Natural killer cell (primary cell): Measurements from ENCODE around the gene OS9. TPM values are rescaled to one million over a fixed set of nuclear protein-coding genes. Genes with fewer than 3 reads are reported as not detected.
"Not testable (repeated sequence)": the region's sequence is repeated elsewhere in the genome, so short reads cannot be mapped to it uniquely, and the experiment has no call there.

ENCODE experiments used
- ATAC-seq, 3 donors: fragments of 150-1000 bp in 2 of 3; fragments of 200-7000 bp in 1 of 3; cut with Tn5 transposase; 1 replicate in 1 of 3; 2 replicates in 2 of 3; pipeline ENCODE4 v1.10.0; 2021; ENCODE audit warnings: mild to moderate bottlenecking in 2 of 3, moderate library complexity in 2 of 3
- DNase-seq, 2 donors: peaks; one replicate each; pipeline versions ENCODE4 v3.0.0 to v3.0.0-alpha.2; 2013 to 2021; ENCODE audit warnings: mixed read lengths in 1 of 2
- H3K27ac ChIP-seq: one replicate; pipeline ENCODE4 v1.5.1; 2013; ENCODE audit warnings: mild to moderate bottlenecking, low read length
- H3K27me3 ChIP-seq: one replicate; pipeline ENCODE4 v1.6.1; 2013; ENCODE audit warnings: low read length; ENCODE audit not compliant: control insufficient read depth, insufficient read depth
- H3K36me3 ChIP-seq: one replicate; pipeline ENCODE4 v1.6.1; 2013; ENCODE audit warnings: low read length; ENCODE audit not compliant: control insufficient read depth, insufficient read depth
- H3K4me1 ChIP-seq: one replicate; pipeline ENCODE4 v1.6.1; 2013; ENCODE audit warnings: low read length; ENCODE audit not compliant: control insufficient read depth, insufficient read depth
- H3K4me3 ChIP-seq: one replicate; pipeline ENCODE4 v1.5.1; 2013; ENCODE audit warnings: low read length
- H3K9me3 ChIP-seq: one replicate; pipeline ENCODE4 v1.6.1; 2013; ENCODE audit warnings: low read length; ENCODE audit not compliant: control insufficient read depth, insufficient read depth
- H3K27ac Mint-ChIP-seq, 2 donors: one replicate each; pipeline ENCODE4 v1.8.0; 2022; ENCODE audit warnings: mild to moderate bottlenecking in 2 of 2, mixed read lengths in 2 of 2, moderate library complexity in 1 of 2
- H3K27me3 Mint-ChIP-seq, 2 donors: one replicate each; pipeline ENCODE4 v1.8.0; 2022; ENCODE audit warnings: low read depth in 2 of 2, mixed read lengths in 2 of 2
- H3K36me3 Mint-ChIP-seq: one replicate; pipeline ENCODE4 v1.8.0; 2022; ENCODE audit warnings: mixed read lengths
- H3K4me1 Mint-ChIP-seq, 2 donors: one replicate each; pipeline ENCODE4 v1.8.0; 2022; ENCODE audit warnings: mixed read lengths in 2 of 2
- H3K4me3 Mint-ChIP-seq: one replicate; pipeline ENCODE4 v1.8.0; 2022; ENCODE audit warnings: mild to moderate bottlenecking, moderate library complexity, mixed read lengths
- H3K9me3 Mint-ChIP-seq, 2 donors: one replicate each; pipeline ENCODE4 v1.8.0; 2022; ENCODE audit warnings: mixed read lengths in 2 of 2
- CTCF ChIP-seq: fragments of 200-600 bp; IDR thresholded peaks from one replicate; pipeline ENCODE4 v1.8.0; 2022; ENCODE audit warnings: antibody characterized with exemption
- WGBS: methylation state at CpG from one replicate; pipeline ENCODE4 v1.1.7; 2013; ENCODE audit warnings: missing lambda C conversion rate; ENCODE audit not compliant: insufficient coverage; 5-methylcytosine and 5-hydroxymethylcytosine counted together
- intact Hi-C: fragments of 100-400 bp; cut with micrococcal nuclease; formaldehyde crosslinking; loops from one replicate; pipeline ENCODE4 v1.14.2; 2022
- total RNA-seq, 4 donors: library from RNA; stranded (reverse); fragments of 120-200 nt in 1 of 4; gene quantifications; one replicate each; pipeline versions ENCODE4 v1.2.3 to v1.2.4, GENCODE V29; 2013 to 2022

Gene OS9
- total RNA-seq, 3 donors from 2014 or later (not counting 1 experiment from before 2014, with no cell fraction given), result 185 to 221 (median 198) TPM

GRCh38 chr12:57672801-57673200 lies 21.1 kb upstream of the OS9 start:
- peaks cover 0 to 5% of the 10 kb centered on the region in 2 donors for H3K27me3 Mint-ChIP-seq
- no peaks in the 10 kb centered on the region for H3K4me1 Mint-ChIP-seq
- TF ChIP-seq CTCF, result no peak
- no peak overlapping the region for H3K4me3 Mint-ChIP-seq
- no peak overlapping the region for H3K27ac ChIP-seq
- no peak overlapping the region for H3K4me3 ChIP-seq
- H3K36me3 Mint-ChIP-seq, result no peaks in the 10 kb centered on the region
- no peaks in the 10 kb centered on the region for H3K27me3 ChIP-seq
- H3K36me3 ChIP-seq, result no peaks in the 10 kb centered on the region
- H3K27ac Mint-ChIP-seq, result no peak overlapping the region
- DNase-seq (no peak), ATAC-seq (no peak)
- 75% methylated on average over 5 of the region's 6 CpGs for WGBS
- intact Hi-C loops, result no loop called here
- H3K4me1 ChIP-seq, result no peaks in the 10 kb centered on the region
- no peaks in the 10 kb centered on the region for H3K9me3 ChIP-seq
- no peaks in the 10 kb centered on the region for H3K9me3 Mint-ChIP-seq

GRCh38 chr12:57674691-57675090 lies 19.2 kb upstream of the OS9 start:
- 93% methylated on average over 29 of the region's 29 CpGs for WGBS
- no peaks in the 10 kb centered on the region for H3K9me3 Mint-ChIP-seq
- no peaks in the 10 kb centered on the region for H3K36me3 ChIP-seq
- no peak for TF ChIP-seq CTCF
- DNase-seq (no peak), ATAC-seq (no peak)
- H3K27ac Mint-ChIP-seq, result no peak overlapping the region
- intact Hi-C loops, result no loop called here
- no peaks in the 10 kb centered on the region for H3K9me3 ChIP-seq
- no peak overlapping the region for H3K4me3 ChIP-seq
- no peak overlapping the region for H3K4me3 Mint-ChIP-seq
- H3K27ac ChIP-seq, result no peak overlapping the region
- no peaks in the 10 kb centered on the region for H3K27me3 ChIP-seq
- no peaks in the 10 kb centered on the region for H3K4me1 ChIP-seq
- H3K4me1 Mint-ChIP-seq, result no peaks in the 10 kb centered on the region
- H3K36me3 Mint-ChIP-seq, result no peaks in the 10 kb centered on the region
- peaks cover 0 to 5% of the 10 kb centered on the region in 2 donors for H3K27me3 Mint-ChIP-seq

GRCh38 chr12:57677947-57678346 lies 16.0 kb upstream of the OS9 start:
- H3K9me3 Mint-ChIP-seq, intact Hi-C loops, ATAC-seq: not testable (repeated sequence)

GRCh38 chr12:57679697-57680096 lies 14.2 kb upstream of the OS9 start:
- Mint-ChIP-seq H3K27ac (no peak overlapping the region), H3K9me3 (peaks cover 2 to 3% of the 10 kb centered on the region in 2 donors), H3K4me3 (no peak overlapping the region), H3K27me3 (peaks cover 14 to 18% of the 10 kb centered on the region in 2 donors), H3K4me1 (no peaks in the 10 kb centered on the region), H3K36me3 (no peaks in the 10 kb centered on the region)
- no peaks in the 10 kb centered on the region for H3K36me3 ChIP-seq
- intact Hi-C loops, result no loop called here
- no peaks in the 10 kb centered on the region for H3K4me1 ChIP-seq
- H3K9me3 ChIP-seq, result no peaks in the 10 kb centered on the region
- ATAC-seq, result no peak
- H3K27me3 ChIP-seq, result no peaks in the 10 kb centered on the region
- TF ChIP-seq CTCF, result no peak
- DNase-seq, result no peak
- H3K27ac ChIP-seq, result no peak overlapping the region
- no peak overlapping the region for H3K4me3 ChIP-seq

More at GRCh38 chr12:57677947-57678346, 16.0 kb upstream of the OS9 start:
- not testable (repeated sequence) for H3K4me1 Mint-ChIP-seq, H3K9me3 ChIP-seq, H3K4me3 ChIP-seq, H3K27ac Mint-ChIP-seq, H3K27ac ChIP-seq, H3K4me3 Mint-ChIP-seq, H3K4me1 ChIP-seq, H3K27me3 ChIP-seq, H3K36me3 Mint-ChIP-seq, H3K27me3 Mint-ChIP-seq, DNase-seq, H3K36me3 ChIP-seq
- WGBS, result 100% methylated on average over 6 of the region's 9 CpGs
